GM18505 (cell line): ENCODE data around the gene CLIP2.

Experiments
- ATAC-seq: cut with Tn5 transposase; IDR thresholded peaks from one replicate; pipeline ENCODE4 v1.9.1; 2021; ENCODE audit not compliant: unreplicated experiment
- POLR2A ChIP-seq: IDR thresholded peaks from 4 replicates; pipeline ENCODE4 v1.6.1; 2011; ENCODE audit warnings: borderline replicate concordance; ENCODE audit not compliant: insufficient read depth, insufficient read length; ENCODE audit errors: extremely low read depth

The CLIP2 gene

GRCh38 chr7:74263399-74264120 lies 25.6 kb upstream of the CLIP2 start:
- ATAC-seq = no peak
- TF ChIP-seq POLR2A = no peak

- no peak for ATAC-seq
- no peak for TF ChIP-seq POLR2A
These were observed 22.8 kb upstream of the CLIP2 start for GRCh38 chr7:74266191-74266963.

DNA sequence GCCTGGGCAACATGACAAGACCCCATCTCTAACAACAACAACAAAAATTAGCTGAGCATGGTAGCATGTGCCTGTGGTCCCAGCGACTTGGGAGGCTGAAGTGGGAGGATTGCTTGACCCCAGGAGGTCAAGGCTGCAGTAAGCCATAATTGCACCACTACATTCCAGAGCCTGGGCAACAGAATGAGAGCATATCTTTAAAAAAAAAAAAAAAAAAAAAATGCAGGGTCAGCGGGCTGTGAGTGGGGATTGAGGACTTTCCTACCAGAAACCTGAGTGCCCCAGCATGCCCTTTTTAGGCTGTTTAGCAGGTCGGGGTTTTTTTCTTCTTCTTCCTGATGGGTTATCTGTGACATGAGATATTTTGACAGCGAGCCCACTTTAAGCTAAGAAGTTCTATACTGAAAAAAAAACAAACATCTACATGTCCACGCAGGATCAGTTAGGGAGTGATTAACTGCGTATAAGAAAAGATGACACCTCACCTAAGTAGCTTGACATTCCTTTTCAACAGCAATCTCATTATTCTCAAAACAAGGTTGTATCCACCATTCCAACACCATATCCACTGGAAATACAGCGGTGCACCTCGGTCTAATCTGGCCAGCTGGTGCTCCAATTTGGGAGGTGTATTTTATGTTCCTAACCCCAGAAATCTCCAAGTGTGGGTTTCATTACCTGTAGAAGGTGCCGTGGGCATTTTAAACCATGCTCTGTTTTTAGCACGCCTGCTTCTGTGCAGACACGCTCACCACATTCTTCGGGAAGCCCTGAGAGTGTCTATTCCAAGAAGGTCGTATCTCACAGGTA lies 21.2 kb upstream of the CLIP2 start:
- no peak for ATAC-seq

GRCh38 chr7:74269757-74270277 lies 19.4 kb upstream of the CLIP2 start:
- ATAC-seq = peak; percentile 40
- peak; percentile 28 for TF ChIP-seq POLR2A

More for the DNA sequence above, 21.2 kb upstream of the CLIP2 start:
- no peak for TF ChIP-seq POLR2A

DNA sequence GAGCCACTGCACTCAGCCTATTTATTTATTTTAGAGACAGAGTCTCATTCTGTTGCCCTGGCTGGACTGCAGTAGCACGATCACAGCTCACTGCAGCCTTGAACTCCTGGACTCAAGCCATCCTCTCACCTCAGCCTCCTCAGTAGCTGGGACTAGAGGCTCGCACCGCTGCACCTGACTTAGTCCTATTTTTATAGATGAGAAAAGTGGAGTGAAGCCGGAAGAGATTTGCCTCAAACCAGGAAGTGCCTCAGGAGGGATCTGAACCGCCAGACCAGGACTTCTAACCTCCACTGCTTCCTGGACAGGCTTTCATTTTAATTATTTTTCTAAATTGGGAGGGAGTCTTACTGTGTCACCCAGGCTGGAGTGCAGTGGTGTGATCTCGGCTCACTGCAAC lies 17.5 kb upstream of the CLIP2 start:
- no peak for ATAC-seq

DNA sequence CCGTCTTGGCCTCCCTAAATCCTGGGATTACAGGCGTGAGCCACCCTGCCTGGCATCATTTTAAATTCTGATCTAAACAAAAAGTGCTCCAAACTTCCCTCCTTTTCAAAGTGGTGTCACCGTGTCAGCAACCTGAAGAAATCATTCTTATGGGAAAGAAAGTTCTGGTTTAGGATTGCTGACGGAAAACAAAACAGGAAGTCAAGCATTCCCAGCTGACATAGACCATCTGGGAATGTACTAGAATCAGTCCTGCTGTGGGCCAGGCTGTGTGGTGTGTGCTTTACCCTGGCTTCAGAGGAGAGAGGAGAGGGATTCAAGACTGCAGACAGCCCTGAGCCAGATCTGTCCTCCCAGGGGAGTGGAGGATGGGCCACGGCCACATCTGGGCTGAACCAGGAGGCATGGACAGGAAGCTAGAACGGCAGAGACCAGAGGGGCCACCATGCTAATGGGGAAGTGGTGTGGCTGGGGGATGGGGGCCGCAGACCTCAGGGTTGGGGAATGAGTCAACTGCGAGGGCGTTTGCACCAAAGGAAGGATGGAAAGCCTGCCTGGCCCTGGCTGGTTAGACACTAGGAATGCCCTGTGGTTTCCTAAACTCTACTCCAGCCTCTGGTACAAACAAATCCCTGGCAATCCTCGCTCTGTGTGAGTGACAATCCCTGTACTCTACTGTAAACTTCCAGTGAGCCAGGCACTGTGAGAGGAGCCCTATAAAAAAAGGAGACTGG lies 16.7 kb upstream of the CLIP2 start:
- peak; percentile 59 for ATAC-seq
- TF ChIP-seq POLR2A = peak; percentile 69

More for the DNA sequence above, 17.5 kb upstream of the CLIP2 start:
- TF ChIP-seq POLR2A = no peak

- TF ChIP-seq POLR2A = no peak
- ATAC-seq = no peak
These were observed 13.8 kb upstream of the CLIP2 start for GRCh38 chr7:74275401-74275881.

GRCh38 chr7:74277636-74278035 lies 11.6 kb upstream of the CLIP2 start:
- TF ChIP-seq POLR2A = no peak

DNA sequence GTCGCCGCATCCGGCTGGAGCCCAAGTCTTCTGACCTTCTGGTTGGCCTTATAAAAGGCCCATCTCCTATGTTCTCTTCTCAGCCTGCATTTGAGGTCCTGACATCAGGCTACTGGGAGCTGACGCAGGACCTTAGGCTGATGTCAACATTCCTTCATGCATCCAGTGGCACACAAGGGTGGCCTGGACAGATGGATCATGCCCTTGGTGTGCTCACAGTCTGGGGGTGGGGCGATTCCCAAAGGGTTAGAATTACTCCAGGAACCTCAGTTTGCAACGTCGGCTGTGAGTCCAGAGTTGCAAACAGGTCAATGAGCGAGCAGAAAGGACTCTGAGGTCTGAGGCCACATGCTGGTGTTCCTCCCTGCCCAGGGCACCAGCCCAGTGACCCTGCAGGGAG lies 8.2 kb upstream of the CLIP2 start:
- ATAC-seq = no peak
- TF ChIP-seq POLR2A = no peak

More at GRCh38 chr7:74277636-74278035, 11.6 kb upstream of the CLIP2 start:
- no peak for ATAC-seq

DNA sequence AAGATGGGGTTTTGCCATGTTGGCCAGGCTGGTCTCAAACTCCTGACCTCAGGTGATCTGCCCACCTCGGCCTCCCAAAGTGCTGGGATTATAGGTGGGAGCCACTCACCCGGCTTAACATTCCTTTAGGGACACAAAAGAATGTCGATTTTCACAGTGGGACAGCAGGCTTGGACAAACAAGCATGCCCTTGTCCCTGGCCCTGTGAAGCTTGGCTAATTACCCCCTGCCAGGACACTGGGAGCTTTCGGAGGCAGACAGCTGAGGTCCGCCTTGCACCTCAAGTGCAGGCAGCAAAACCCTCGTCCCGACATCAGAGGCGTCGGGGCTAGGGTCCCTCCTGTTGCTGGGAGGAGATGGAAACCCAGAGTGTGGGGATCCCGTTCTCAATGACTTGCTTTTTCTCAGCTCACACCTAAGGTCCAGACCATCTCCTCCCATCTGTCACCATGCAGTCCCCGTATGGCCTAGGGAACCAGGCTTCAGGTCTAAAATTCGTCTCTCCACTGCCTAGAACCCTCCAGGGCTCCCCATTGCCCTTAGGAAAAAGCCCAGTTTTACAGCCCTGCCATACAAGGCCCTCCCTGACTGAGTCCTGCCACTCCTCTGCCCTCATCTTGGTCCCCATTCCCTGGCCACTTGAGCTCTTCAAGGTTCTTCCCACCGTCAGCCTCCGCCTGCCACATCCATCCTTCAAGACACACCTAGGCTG lies 6.3 kb upstream of the CLIP2 start:
- ATAC-seq = no peak
- no peak for TF ChIP-seq POLR2A

DNA sequence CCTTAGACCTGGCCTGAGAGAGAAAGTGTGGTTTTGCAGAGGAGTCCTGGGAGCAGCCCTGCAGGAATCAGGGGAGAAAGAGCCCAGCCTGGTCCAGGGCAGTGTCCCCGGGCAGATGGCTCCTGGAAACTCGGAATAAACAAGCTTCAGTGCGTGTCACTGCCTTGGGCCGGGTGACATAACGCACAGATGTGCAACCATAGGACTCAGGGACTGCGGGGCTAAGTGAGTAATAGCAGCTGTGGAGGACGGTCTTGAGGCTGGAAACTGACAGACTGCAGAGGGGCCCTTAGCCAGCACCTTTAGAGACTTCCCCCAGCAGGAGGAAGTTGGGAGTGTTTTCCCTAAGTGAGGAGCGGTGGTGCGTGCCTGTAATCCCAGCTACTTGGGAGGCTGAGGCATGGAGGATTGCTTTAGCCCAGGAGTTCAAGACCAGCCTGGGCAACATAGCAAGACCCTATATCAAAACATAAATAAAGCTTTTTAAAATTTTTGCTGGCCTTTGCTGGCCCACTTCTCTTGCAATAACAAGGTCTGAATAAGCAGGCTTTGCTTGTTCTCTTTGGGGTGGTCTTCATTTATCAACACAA lies 5.3 kb upstream of the CLIP2 start:
- no peak for ATAC-seq
- TF ChIP-seq POLR2A = no peak
